H1 (cell line): ENCODE data around the gene SLC9A7. TPM values are rescaled to one million over a fixed set of nuclear protein-coding genes. Genes with fewer than 3 reads are reported as not detected.

Experiments used
- CTCF ChIA-PET: fragments of 300-600 bp; sonication (Branson Sonifier 250); formaldehyde crosslinking; loops from one replicate; lab custom pipeline; 2021; ENCODE audit not compliant: partially characterized antibody; lab: Charles Lee
- POLR2A ChIA-PET: fragments of 300-600 bp; sonication (Branson Sonifier 250); formaldehyde crosslinking; loops from one replicate; lab custom pipeline; 2021; ENCODE audit warnings: inconsistent platforms; ENCODE audit not compliant: partially characterized antibody; lab: Charles Lee
- DNase-seq, 2 experiments: peaks; one replicate each; pipeline versions ENCODE4 v3.0.0 to v3.0.0-alpha.2; 2010 to 2022; ENCODE audit warnings: low spot score in 2 of 2, low read depth in 1 of 2, mixed read lengths in 1 of 2
- FAIRE-seq: peaks from 2 replicates; lab custom pipeline; 2011; peaks lifted over from hg19 to GRCh38; lab: Jason Lieb, UNC
- H2AFZ ChIP-seq: 2 replicates; pipeline ENCODE4 v1.8.1; 2012; ENCODE audit warnings: low read length, inconsistent platforms
- H2AK5ac ChIP-seq: 2 replicates; pipeline ENCODE4 v1.6.1; 2013; ENCODE audit warnings: low read depth, low read length
- H2BK120ac ChIP-seq: replicated peaks from 2 replicates; pipeline ENCODE3; 2013; ENCODE audit warnings: low read depth, low read length, inconsistent platforms
- H2BK12ac ChIP-seq: 2 replicates; pipeline ENCODE4 v1.6.1; 2013; ENCODE audit warnings: low read depth, low read length
- H2BK15ac ChIP-seq: 2 replicates; pipeline ENCODE4 v1.6.1; 2013; ENCODE audit warnings: low read length
- H2BK20ac ChIP-seq: 2 replicates; pipeline ENCODE4 v1.6.1; 2013; ENCODE audit warnings: low read length
- H2BK5ac ChIP-seq: 2 replicates; pipeline ENCODE4 v1.6.1; 2013; ENCODE audit warnings: low read depth, low read length
- H3K14ac ChIP-seq: 2 replicates; pipeline ENCODE4 v1.6.1; 2013; ENCODE audit warnings: inconsistent platforms; ENCODE audit not compliant: insufficient read length
- H3K18ac ChIP-seq: 2 replicates; pipeline ENCODE4 v1.6.1; 2013; ENCODE audit warnings: low read length; ENCODE audit errors: extremely low read depth
- H3K23ac ChIP-seq: 2 replicates; pipeline ENCODE4 v1.6.1; 2013; ENCODE audit warnings: inconsistent platforms; ENCODE audit not compliant: insufficient read length
- H3K23me2 ChIP-seq: 2 replicates; pipeline ENCODE4 v1.6.1; 2013; ENCODE audit warnings: low read depth, low read length
- H3K27ac ChIP-seq: 2 replicates; pipeline ENCODE4 v1.6.1; 2011; ENCODE audit warnings: low read depth, low read length, inconsistent platforms
- H3K27me3 ChIP-seq, 4 experiments: replicated peaks in 1 of 4; 1 replicate in 1 of 4; 2 replicates in 3 of 4; pipeline versions ENCODE4 v1.6.1 to v1.8.1; 2011 to 2013; ENCODE audit warnings: low read length in 3 of 4, mild to moderate bottlenecking in 3 of 4, inconsistent platforms in 2 of 4, mixed read lengths in 2 of 4, moderate library complexity in 1 of 4; ENCODE audit not compliant: control insufficient read depth in 3 of 4, insufficient read depth in 3 of 4; ENCODE audit errors: extremely low read depth in 1 of 4
- H3K36me3 ChIP-seq, 4 experiments: 2 replicates each; pipeline versions ENCODE4 v1.6.1 to v1.8.1; 2011 to 2013; ENCODE audit warnings: mild to moderate bottlenecking in 4 of 4, low read length in 3 of 4, moderate library complexity in 2 of 4, control low read depth in 1 of 4, inconsistent platforms in 1 of 4; ENCODE audit not compliant: insufficient read depth in 4 of 4, control insufficient read depth in 2 of 4
- H3K4ac ChIP-seq: replicated peaks from 2 replicates; pipeline ENCODE3; 2013; ENCODE audit warnings: low read length, low read depth, mixed read lengths, inconsistent platforms; ENCODE audit not compliant: insufficient read length
- H3K4me1 ChIP-seq, 4 experiments: replicated peaks in 1 of 4; 1 replicate in 1 of 4; 2 replicates in 3 of 4; pipeline versions ENCODE4 v1.6.1 to v1.8.1; 2011 to 2013; ENCODE audit warnings: low read length in 3 of 4, inconsistent platforms in 2 of 4, mixed read lengths in 1 of 4; ENCODE audit not compliant: insufficient read depth in 4 of 4, control insufficient read depth in 3 of 4
- H3K4me2 ChIP-seq, 2 experiments: 2 replicates each; pipeline versions ENCODE4 v1.6.1 to v1.8.1; 2011 to 2013; ENCODE audit warnings: low read depth in 2 of 2, low read length in 2 of 2, control low read depth in 1 of 2, inconsistent platforms in 1 of 2, mild to moderate bottlenecking in 1 of 2; ENCODE audit not compliant: insufficient read depth in 1 of 2
- H3K4me3 ChIP-seq, 4 experiments: fragments of 200-600, 300-600 bp in 1 of 4; sonication (generic), shearing (Covaris generic), sonication (Bioruptor Twin) in 1 of 4; 2 replicates each; pipeline versions ENCODE4 v1.5.1 to v1.8.1; 2011 to 2016; ENCODE audit warnings: low read length in 4 of 4, low read depth in 3 of 4, control low read depth in 2 of 4, inconsistent platforms in 2 of 4, mild to moderate bottlenecking in 2 of 4, mixed read lengths in 1 of 4, moderate library complexity in 1 of 4; ENCODE audit not compliant: insufficient read depth in 2 of 4; ENCODE audit errors: extremely low read depth in 1 of 4
- H3K56ac ChIP-seq: replicated peaks from 2 replicates; pipeline ENCODE3; 2013; ENCODE audit warnings: low read depth, mild to moderate bottlenecking, mixed read lengths, low read length, inconsistent platforms; ENCODE audit not compliant: insufficient read length
- H3K79me1 ChIP-seq: 2 replicates; pipeline ENCODE4 v1.6.1; 2013; ENCODE audit warnings: low read depth, low read length, control low read depth
- H3K79me2 ChIP-seq, 2 experiments: 2 replicates each; pipeline versions ENCODE4 v1.6.1 to v1.8.1; 2012 to 2013; ENCODE audit warnings: low read length in 2 of 2, mild to moderate bottlenecking in 2 of 2, inconsistent platforms in 1 of 2; ENCODE audit not compliant: insufficient read depth in 2 of 2, control insufficient read depth in 1 of 2
- H3K9ac ChIP-seq, 4 experiments: replicated peaks in 1 of 4; 1 replicate in 1 of 4; 2 replicates in 3 of 4; pipeline versions ENCODE4 v1.6.1 to v1.8.1; 2011 to 2013; ENCODE audit warnings: low read depth in 3 of 4, low read length in 3 of 4, control low read depth in 2 of 4, mild to moderate bottlenecking in 2 of 4, moderate library complexity in 2 of 4, inconsistent platforms in 1 of 4; ENCODE audit errors: extremely low read depth in 1 of 4
- H3K9me3 ChIP-seq, 2 experiments: 2 replicates each; pipeline versions ENCODE4 v1.6.1 to v1.8.1; 2012 to 2013; ENCODE audit warnings: mild to moderate bottlenecking in 2 of 2, moderate library complexity in 2 of 2, control low read depth in 1 of 2, inconsistent platforms in 1 of 2, low read depth in 1 of 2, low read length in 1 of 2, mixed read lengths in 1 of 2; ENCODE audit not compliant: insufficient read depth in 2 of 2
- H4K20me1 ChIP-seq, 2 experiments: replicated peaks in 1 of 2; 2 replicates each; pipeline versions ENCODE3 to v1.8.1; 2011 to 2013; ENCODE audit warnings: inconsistent platforms in 2 of 2, low read length in 2 of 2, mild to moderate bottlenecking in 1 of 2; ENCODE audit not compliant: insufficient read depth in 2 of 2, control insufficient read depth in 1 of 2
- H4K5ac ChIP-seq: 2 replicates; pipeline ENCODE4 v1.6.1; 2013; ENCODE audit warnings: low read length, low read depth, mixed read lengths, inconsistent platforms; ENCODE audit not compliant: insufficient read length
- H4K8ac ChIP-seq: 2 replicates; pipeline ENCODE4 v1.8.0; 2013; ENCODE audit warnings: mild to moderate bottlenecking, moderate library complexity, low read length, inconsistent platforms; ENCODE audit not compliant: insufficient read depth; ENCODE audit errors: extremely low read depth
- H4K91ac ChIP-seq: replicated peaks from 2 replicates; pipeline ENCODE3; 2013; ENCODE audit warnings: low read length, mixed read lengths, inconsistent platforms; ENCODE audit not compliant: insufficient read length
- CBX5 ChIP-seq: fragments of 300-800, 300-1000 bp; sonication (generic); IDR thresholded peaks from 2 replicates; pipeline ENCODE4 v1.7.1; 2016; ENCODE audit warnings: antibody characterized with exemption, low read length, low read depth
- CHD1 ChIP-seq: IDR thresholded peaks from 2 replicates; pipeline ENCODE4 v1.6.1; 2012; ENCODE audit warnings: low read depth, low read length, improper control_type of control experiment
- CREB1 ChIP-seq: IDR thresholded peaks from 2 replicates; pipeline ENCODE4 v1.6.1; 2012; ENCODE audit warnings: inconsistent platforms
- EGR1 ChIP-seq: IDR thresholded peaks from 2 replicates; pipeline ENCODE4 v1.6.1; 2011; ENCODE audit warnings: low read depth, low read length, borderline replicate concordance
- JUN ChIP-seq: IDR thresholded peaks from 2 replicates; pipeline ENCODE4 v1.6.1; 2011; ENCODE audit warnings: low read depth, mild to moderate bottlenecking, improper control_type of control experiment, low read length
- JUND ChIP-seq: IDR thresholded peaks from 2 replicates; pipeline ENCODE4 v1.6.1; 2011; ENCODE audit warnings: mild to moderate bottlenecking, improper control_type of control experiment, low read length
- KDM5A ChIP-seq: fragments of 200-600 bp; IDR thresholded peaks from 2 replicates; pipeline ENCODE4 v1.7.1; 2012; ENCODE audit warnings: mild to moderate bottlenecking, low read length, inconsistent platforms, mixed read lengths
- POLR2AphosphoS5 ChIP-seq: IDR thresholded peaks from 2 replicates; pipeline ENCODE4 v1.6.1; 2011; ENCODE audit warnings: low read depth, low read length
- POU5F1 ChIP-seq: IDR thresholded peaks from 2 replicates; pipeline ENCODE4 v1.6.1; 2011; ENCODE audit warnings: low read depth, mild to moderate bottlenecking, low read length, moderate library complexity
- RAD21 ChIP-seq, 2 experiments: IDR thresholded peaks in 1 of 2; conservative IDR thresholded peaks in 1 of 2; 2 replicates each; pipeline ENCODE4 v1.6.1; 2011; ENCODE audit warnings: low read depth in 2 of 2, low read length in 2 of 2, improper control_type of control experiment in 1 of 2, inconsistent platforms in 1 of 2, mild to moderate bottlenecking in 1 of 2, moderate library complexity in 1 of 2
- RBBP5 ChIP-seq: IDR thresholded peaks from 2 replicates; pipeline ENCODE4 v1.7.1; 2012; ENCODE audit warnings: low read depth, mild to moderate bottlenecking, inconsistent platforms, low read length, moderate library complexity, borderline replicate concordance
- SIRT6 ChIP-seq: IDR thresholded peaks from one replicate; pipeline ENCODE4 v1.7.1; 2012; ENCODE audit warnings: low read length, inconsistent platforms
- TEAD4 ChIP-seq: IDR thresholded peaks from 2 replicates; pipeline ENCODE4 v1.6.1; 2012; ENCODE audit warnings: low read depth, low read length, inconsistent platforms, mixed read lengths
- YY1 ChIP-seq: IDR thresholded peaks from 2 replicates; pipeline ENCODE4 v1.6.1; 2011; ENCODE audit warnings: low read depth, mild to moderate bottlenecking, low read length
- WGBS, 2 experiments: shearing (Covaris generic) in 1 of 2; methylation state at CpG; one replicate each; pipeline versions ENCODE4 v1.1.6 to v1.1.7; 2013 to 2015; ENCODE audit warnings: low lambda C conversion rate in 2 of 2, mixed read lengths in 2 of 2, inconsistent platforms in 1 of 2, low coverage in 1 of 2, missing lambda C conversion rate in 1 of 2; ENCODE audit not compliant: insufficient replicate concordance in 2 of 2, insufficient coverage in 1 of 2, insufficient read length in 1 of 2; ENCODE audit errors: extremely low coverage in 1 of 2, missing lambda C conversion rate in 1 of 2; 5-methylcytosine and 5-hydroxymethylcytosine counted together
- polyA plus RNA-seq, 7 experiments: library from polyadenylated mRNA; depleted of rRNA in 3 of 7; stranded (reverse) in 5 of 7; unstranded in 2 of 7; fragments of >200 nt in 5 of 7; fragments of 200-250 nt in 2 of 7; gene quantifications; 1 replicate in 5 of 7; 2 replicates in 1 of 7; 4 replicates in 1 of 7; pipeline versions ENCODE4 v1.2.1 to v1.2.3, GENCODE V29; 2011 to 2013; ENCODE audit warnings: missing spikeins in 2 of 7, mixed read lengths in 2 of 7
- total RNA-seq: library from RNA; stranded (reverse); fragmentation: NEBNext Ultra II Directional; extraction: Animal tissue kit (Norgen Biotek cat#: 25700); gene quantifications from 2 replicates; pipeline ENCODE4 v1.2.1, GENCODE V29; 2021

Gene SLC9A7
- total and polyA plus RNA-seq, 2 of the 8 experiments (the other 6 are each of a cell fraction or from before 2014, with no cell fraction given), result 6.7 to 17.2 TPM

- Histone ChIP-seq H3K9me3 (no peaks in the 10 kb centered on the region), H3K4me2 (peak within 1 kb of the TSS; percentile 73 to 97), H3K79me1 (no peaks in the 10 kb centered on the region), H2AK5ac (0 out of 2 replicates have a peak within 1 kb of the TSS, but pooled peaks have one; percentile 65), H3K4me1 (peaks cover 0 to 12% (median 3%) of the 10 kb centered on the region in 4 experiments; a peak in 3 of 7 replicates), H4K8ac (peak within 1 kb of the TSS; percentile 25; the same call in 1 of the 2 replicates), H3K4me3 (peak within 1 kb of the TSS; percentile 64 to 81 (median 70)), H4K20me1 (peaks cover 0 to 8% of the 10 kb centered on the region in 2 experiments), H4K5ac (no peak within 1 kb of the TSS), H3K27ac (no peak within 1 kb of the TSS; the same call in 1 of the 2 replicates), H3K9ac (peak within 1 kb of the TSS; percentile 29 to 57 (median 48); a peak in 6 of 7 replicates), H3K4ac (no peak within 1 kb of the TSS), H3K79me2 (peaks cover 0 to 32% of the 10 kb centered on the region in 2 experiments; a peak in 2 of 4 replicates), H3K56ac (peak within 1 kb of the TSS; percentile 1), H3K23ac (no peak within 1 kb of the TSS), H3K14ac (no peak within 1 kb of the TSS), H3K23me2 (peaks cover 6% of the 10 kb centered on the region), H2BK12ac (no peak within 1 kb of the TSS), H3K27me3 (no peaks in the 10 kb centered on the region; a peak in 1 of 7 replicates), H2BK15ac (no peak within 1 kb of the TSS), H2BK120ac (no peak within 1 kb of the TSS), H2BK20ac (no peak within 1 kb of the TSS), H3K18ac (peak within 1 kb of the TSS; percentile 32), H2BK5ac (no peak within 1 kb of the TSS), H4K91ac (peak within 1 kb of the TSS; percentile 73), H2AFZ (no peak within 1 kb of the TSS), H3K36me3 (no peaks in the 10 kb centered on the region; a peak in 1 of 8 replicates)
- CTCF ChIA-PET, result no interaction called here
- DNase-seq (no peak), FAIRE-seq (no peak)
- POLR2A ChIA-PET, result interaction anchor here (1.5 kb wide), 1 partner anchor 22 kb away, joined by 4 read pairs; no protein-coding TSS in a partner anchor
- WGBS, 2 experiments, result 4% methylated on average over 12 of the region's 35 CpGs; no CpG with 5 or more reads in 1 of the 2 experiments
- TF ChIP-seq CHD1 (no peak), SIRT6 (no peak), CREB1 (no peak), POLR2AphosphoS5 (no peak), CBX5 (no peak), KDM5A (no peak), RBBP5 (no peak), YY1 (no peak), EGR1 (no peak), RAD21 (IDR thresholded peaks at IDR 0.05 in 1 of 2, conservative IDR thresholded peaks at IDR 0.05 in 1 of 2; ENCODE audit: low read depth in 2 of 2, low read length in 2 of 2) (peak; percentile 28 to 49; a peak in 3 of 4 replicates), POU5F1 (no peak), JUND (no peak), TEAD4 (no peak), JUN (no peak)
Measured at GRCh38 chrX:46573331-46573891, 185.5 kb downstream of the SLC9A7 start, which contains the start of gene CHST7. Gene CHST7 (plus strand): TSS chrX:46573765. CDS start chrX:46573932, 167 bp downstream.
